Stimulated activated naive CD4-positive, alpha-beta T cell (primary cell): Measurements from ENCODE around the gene KCNMA1.
"Not testable (repeated sequence)": the region's sequence is repeated elsewhere in the genome, so short reads cannot be mapped to it uniquely, and the experiment has no call there.

Source experiments
- DNase-seq, 6 experiments: peaks; one replicate each; lab custom pipeline; 2025; lab: John Stamatoyannopoulos, UW

Gene KCNMA1

DNA sequence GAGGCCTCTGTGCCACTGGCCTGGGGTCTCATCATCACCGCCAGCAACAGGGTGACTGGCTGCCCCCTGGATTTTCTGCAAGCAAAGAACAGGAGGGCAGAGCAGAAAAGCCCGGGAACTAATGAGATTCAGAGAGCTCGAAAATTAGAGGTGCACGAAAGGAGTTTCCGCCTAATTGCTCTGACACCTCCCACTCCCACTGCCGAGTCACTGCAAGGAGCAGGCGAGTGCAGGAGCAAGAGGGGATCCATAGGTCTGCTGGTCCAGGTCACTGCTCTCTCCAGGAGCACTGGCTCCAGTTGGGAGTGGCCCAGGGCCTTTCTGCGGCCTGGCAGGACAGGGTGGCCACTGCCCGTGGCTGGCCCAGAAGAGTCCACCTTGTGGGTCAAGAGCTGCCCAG, 276.2 kb downstream of the KCNMA1 start:
- DNase-seq = no peak

- DNase-seq = no peak
These were observed 276.8 kb downstream of the KCNMA1 start for GRCh38 chr10:77360835-77361234.

DNA sequence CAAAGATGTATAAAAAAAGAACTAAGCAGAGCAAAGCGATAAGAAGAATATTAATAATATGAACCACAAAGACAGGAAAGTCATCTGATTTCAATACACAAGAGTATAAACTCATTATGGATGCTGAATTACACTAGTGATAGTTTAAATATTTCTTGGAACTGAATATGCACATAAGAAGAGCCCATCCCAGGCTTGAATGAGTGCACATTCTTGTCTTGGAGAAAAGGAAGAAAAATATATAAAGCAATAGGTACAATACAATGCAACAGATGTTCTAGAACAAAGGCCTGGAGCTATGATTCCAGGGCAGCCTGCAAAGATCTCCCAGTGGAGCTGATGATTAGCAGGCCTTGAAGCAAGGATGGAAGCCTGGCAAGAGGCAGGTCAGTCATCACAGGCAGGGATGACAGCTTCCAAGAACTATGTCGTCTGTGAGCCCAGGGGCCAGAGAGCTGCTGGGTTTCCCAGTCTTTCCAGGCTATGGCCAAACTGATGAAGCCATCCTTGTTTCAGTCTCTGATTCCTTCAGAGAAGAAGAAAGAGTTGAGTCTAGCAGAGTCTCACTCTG, 277.6 kb downstream of the KCNMA1 start:
- DNase-seq = no peak

DNA sequence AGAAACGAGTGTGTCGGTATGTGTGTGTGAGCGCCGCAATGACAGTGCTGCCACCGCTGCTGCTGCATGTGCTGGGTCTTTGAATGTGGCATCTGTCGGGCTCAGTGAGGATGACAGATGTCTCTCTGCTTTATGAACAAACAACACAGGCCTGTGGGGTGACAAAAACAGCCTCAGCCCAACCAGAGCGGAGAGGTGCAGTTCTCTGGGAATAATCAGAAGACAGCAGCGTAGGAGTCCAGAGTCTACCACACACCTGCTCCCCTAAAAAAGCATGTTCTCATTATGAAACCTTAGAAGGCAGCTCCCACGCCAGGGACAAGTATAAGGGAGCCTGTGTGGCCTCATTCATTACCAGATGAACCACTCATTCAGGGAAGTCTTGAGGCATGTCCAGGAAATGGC, 278.3 kb downstream of the KCNMA1 start:
- DNase-seq = no peak

DNA sequence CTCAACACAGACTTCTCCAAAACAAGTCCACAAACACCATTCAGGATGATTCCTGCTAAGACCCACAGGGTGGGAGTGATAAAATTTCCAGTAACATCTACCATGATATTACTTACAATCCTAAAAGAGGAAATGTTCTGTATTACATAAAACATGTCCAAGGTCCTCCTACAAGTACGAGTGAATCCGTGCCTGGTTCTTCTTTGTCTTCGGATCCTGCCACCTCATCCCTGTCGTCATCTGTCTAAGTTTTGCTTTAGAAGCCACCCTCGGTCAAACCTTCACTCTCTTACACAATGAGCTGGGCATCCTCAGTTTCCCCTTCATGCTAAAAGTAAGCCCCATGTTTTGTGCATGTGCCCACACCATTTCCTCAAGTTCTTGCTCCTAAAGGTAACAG, 279.0 kb downstream of the KCNMA1 start:
- DNase-seq = no peak

DNA sequence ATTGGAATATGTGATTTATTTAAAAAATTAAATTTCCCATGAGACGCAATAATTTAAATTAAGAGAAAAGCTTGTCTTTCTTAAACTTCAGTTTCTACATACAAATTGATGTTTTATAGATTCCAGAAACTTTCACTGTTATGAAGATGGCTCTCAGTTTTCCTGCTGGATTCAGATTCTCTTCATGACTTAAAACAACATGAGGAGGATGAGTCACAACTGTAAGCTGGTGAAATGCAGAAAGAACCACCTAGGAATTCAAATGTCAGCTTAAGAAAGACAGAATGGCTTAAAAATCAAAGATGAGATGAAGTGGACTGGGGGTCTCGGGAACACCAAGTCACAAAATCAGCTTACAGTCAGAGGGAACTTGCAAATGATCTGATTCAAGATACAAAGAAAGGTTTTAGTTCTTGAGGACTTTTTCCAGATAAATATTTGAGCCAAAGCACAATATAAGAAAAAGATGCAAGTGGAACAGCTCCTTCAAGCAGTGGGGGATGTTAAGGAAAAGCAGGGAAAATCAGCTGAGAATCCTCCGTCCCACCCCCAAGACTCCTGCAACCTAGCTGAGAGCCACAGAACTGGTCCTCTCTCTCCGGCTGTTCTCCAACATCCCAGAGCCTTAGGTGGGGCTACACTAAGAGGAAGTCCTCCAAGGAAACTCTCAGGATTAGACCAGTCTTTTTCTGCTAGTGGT, 279.8 kb downstream of the KCNMA1 start:
- no peak for DNase-seq

DNA sequence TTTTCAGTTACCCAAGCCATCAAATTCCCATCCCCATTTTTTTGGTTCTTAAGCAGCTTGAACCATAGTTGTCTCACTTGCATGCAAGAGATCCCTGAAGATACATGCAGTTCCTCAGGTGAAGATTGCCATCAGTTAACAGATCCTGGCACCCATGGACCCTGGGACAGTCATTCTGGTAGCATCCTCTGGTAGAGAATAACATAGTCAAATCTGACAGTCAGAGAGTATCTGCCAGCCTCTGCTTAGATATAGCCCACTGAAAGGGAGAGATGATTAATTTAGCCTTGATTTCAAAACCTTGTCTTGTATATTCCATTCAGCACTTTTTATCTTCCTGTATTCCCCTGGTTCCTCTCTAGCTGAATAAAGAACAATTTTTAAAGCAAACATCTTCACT, 280.4 kb downstream of the KCNMA1 start:
- no peak for DNase-seq

GRCh38 chr10:77355844-77356243, 281.8 kb downstream of the KCNMA1 start:
- no peak for DNase-seq

DNA sequence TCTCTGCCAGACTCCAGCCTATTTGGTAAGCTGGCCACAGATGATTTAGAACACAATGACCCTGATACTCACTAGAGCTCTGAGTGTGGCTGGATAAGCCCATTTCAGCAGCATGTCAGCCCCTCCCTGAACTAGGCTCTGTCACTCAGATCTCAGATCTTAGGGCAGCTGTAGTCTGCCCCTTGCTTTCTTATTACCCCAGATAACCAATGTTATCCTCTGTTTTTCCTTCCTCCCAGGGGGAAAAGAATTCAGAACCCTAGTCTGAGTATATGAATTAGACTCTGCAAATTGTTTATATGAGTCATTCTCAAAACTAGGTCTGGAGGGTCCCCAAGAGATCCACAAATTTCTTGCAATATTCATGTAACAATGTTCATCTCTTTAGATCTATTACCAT, 286.2 kb downstream of the KCNMA1 start:
- no peak for DNase-seq

GRCh38 chr10:77350711-77351119, 286.9 kb downstream of the KCNMA1 start:
- no peak for DNase-seq

DNA sequence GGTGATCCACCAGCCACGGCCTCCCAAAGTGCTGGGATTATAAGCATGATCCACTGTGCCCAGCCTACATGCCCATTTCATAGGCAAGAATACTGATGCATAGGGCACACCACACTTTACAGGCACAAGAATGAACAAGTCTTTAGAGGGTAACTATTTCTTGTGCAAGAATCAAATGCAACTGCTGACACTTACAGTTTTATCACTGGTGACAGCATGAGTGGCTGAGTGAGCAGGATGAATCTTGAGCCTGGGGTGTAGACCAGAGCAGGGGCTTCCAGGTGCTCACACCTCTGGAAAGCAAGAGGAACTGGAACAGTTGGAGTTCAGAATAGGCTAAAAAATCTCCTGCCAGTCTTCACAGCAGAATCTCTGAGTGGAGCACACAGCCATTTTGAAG, 287.5 kb downstream of the KCNMA1 start:
- no peak for DNase-seq

DNA sequence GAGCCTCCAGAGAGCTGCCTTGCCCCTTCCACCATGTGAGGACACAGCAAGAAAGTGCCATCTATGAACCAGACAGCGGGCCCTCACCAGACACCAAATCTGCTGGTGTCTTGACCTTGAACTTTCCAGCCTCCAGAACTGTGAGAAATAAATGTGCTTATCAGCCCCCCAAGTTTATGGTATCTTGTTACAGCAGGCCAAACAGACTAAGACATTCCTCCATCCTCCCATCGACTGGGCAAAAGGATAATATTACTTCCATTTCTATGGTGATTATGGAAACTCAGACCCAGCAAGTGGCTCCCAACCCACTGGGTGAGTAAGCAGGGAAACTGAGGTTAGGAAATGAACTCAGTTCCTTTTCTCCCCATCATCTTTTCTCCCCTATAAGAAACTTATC, 288.4 kb downstream of the KCNMA1 start:
- no peak for DNase-seq

GRCh38 chr10:77348751-77349150, 288.9 kb downstream of the KCNMA1 start:
- no peak for DNase-seq

GRCh38 chr10:77348082-77348481, 289.5 kb downstream of the KCNMA1 start:
- DNase-seq = no peak

DNA sequence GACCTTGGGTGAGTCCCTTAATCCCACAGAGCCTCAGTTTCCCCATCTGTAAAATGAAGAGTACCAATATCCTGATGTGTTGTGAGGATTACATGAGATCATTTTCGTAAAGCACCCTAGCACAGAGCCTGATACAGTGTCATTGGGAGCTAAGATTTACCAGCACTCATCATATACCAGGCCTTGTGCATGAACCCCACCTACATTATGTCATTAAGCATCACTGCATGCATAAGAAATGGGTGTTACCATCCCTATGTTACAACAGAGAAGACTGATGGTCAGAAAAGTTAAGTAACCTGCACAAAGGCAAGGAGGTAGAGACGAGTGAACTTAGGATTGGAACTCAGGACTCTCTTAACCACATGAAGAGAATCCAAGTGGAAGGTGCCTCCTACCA, 290.6 kb downstream of the KCNMA1 start:
- no peak for DNase-seq

- DNase-seq = no peak
These were observed 296.6 kb downstream of the KCNMA1 start for GRCh38 chr10:77341055-77341454.

DNA sequence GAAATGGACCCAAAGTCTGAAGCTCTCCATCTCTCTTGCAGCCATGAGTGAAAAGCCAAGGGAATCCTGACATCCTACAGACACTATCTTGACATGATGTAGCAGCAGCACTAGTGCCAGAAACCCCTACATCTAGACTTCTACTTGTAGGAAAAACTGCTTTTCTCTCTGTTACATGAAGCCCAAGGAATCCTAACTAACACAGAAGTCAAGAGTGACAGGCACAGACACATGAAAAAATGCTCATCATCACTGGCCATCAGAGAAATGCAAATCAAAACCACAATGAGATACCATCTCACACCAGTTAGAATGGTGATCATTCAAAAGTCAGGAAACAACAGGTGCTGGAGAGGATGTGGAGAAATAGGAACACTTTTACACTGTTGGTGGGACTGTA, 297.7 kb downstream of the KCNMA1 start:
- not testable (repeated sequence) for DNase-seq

GRCh38 chr10:77339166-77339565, 298.4 kb downstream of the KCNMA1 start:
- DNase-seq = no peak

DNA sequence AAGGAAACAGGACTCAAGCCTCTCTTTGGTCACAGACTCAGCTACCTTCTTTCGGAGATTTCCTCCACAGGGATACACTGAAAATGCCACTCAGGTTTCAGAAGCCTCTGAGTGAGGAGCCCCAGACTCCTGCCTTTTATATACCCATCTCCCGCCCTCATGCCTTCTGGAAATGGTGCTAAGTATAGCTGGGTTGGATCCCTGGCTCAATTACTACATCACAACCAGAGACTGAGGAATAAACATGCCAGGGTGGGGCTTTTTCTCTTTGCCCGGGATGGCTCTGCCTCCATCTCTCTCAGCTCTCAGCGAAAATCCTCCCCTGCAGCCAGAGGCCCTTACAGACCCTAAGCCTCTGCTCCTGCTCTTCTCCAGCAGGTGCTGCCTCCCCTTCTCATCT, 299.5 kb downstream of the KCNMA1 start:
- no peak for DNase-seq

DNA sequence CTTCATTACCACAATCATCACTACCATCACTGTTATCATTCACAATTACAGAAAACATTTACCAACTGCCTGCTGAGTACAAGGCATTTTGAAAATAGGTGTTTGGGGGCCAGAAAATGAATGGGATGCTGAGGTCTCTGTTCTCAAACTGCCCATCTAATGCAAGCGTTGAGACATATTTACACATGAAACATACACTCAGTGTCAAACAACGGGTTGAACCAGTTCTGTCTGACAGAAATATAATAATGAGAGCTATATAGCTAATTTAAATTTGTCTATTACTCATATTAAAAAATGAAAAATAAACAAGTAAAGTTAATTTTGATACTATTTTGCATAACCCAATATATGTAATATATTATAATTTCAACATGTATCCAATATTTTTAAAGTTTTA, 303.1 kb downstream of the KCNMA1 start:
- DNase-seq = no peak

DNA sequence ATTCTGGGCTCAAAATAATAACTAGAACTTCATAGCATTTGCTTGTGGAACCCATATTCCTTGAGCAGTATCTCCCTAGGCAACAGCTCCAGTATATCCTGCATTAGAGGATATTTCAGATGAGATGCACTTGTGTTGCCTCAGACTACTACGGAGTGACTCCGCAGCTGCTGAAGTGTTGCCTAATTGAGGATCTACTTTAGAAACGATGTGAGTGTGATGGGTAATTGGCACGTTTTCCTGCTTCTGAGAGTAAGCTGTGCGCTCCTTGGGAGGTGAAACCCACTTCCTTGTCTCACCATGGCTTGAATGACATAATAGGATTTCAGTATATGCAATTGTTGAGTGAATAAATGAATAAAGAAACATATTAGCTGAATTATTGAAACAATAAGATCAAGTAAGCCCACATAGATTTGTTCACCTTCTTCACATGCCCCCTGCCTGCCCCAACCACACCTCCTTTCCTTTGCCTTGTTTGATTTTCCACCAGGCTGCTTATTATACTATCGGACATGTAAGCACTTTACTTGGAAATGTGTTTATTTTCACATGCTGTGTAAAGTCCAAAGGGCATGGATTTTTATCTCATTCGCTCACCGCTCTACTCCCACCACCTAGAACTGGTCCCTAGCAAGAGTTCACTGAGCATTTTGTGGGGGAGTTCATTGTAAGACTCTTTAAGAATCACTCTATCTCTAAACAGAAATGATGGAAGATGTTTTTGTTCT, 303.8 kb downstream of the KCNMA1 start:
- no peak for DNase-seq

GRCh38 chr10:77332256-77332655, 305.4 kb downstream of the KCNMA1 start:
- no peak for DNase-seq

- no peak for DNase-seq
These were observed 309.3 kb downstream of the KCNMA1 start for GRCh38 chr10:77328272-77328816.
